Stimulated activated naive CD4-positive, alpha-beta T cell (primary cell): Measurements from ENCODE around the gene LIMS1.
"Not testable (repeated sequence)": the region's sequence is repeated elsewhere in the genome, so short reads cannot be mapped to it uniquely, and the experiment has no call there.

ENCODE experiments used
- DNase-seq, 6 experiments: peaks; one replicate each; lab custom pipeline; 2025; lab: John Stamatoyannopoulos, UW

Gene LIMS1

GRCh38 chr2:108634576-108635160 is 100.4 kb downstream of the LIMS1 start:
- no peak for DNase-seq

DNA sequence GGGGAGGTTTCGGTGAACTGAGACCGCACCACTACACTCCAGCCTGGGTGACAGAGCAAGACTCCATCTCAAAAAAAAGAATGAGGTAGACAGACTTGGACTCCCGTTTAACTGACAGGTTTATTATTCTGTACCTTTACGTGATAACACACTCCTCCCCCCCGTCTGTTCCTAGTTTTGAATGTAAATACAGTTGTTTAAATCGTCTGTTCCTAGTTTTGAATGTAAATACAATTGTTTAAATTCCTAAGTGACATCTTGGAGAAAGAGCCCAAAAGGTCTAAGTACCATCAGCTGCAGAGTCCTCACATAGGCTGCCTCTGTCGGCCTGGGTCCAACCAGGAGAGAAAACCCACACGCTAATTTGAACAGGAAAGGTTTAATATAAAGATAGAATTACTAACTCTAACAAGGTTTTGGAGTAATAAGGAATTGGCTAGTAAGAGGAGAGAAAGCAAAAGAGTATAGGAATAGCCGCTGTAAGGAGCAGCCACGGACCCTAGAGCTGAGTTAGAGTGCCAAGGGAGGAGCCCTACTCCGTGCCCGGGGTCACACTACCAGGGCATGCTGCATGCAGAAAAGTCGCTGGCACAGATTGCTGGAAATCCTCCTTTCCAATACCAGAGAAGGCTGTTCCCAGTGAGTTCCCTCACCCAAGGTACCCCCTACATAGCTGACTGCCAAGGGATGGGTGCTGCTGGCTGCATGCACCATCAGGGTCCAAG is 101.5 kb downstream of the LIMS1 start:
- DNase-seq: no peak

DNA sequence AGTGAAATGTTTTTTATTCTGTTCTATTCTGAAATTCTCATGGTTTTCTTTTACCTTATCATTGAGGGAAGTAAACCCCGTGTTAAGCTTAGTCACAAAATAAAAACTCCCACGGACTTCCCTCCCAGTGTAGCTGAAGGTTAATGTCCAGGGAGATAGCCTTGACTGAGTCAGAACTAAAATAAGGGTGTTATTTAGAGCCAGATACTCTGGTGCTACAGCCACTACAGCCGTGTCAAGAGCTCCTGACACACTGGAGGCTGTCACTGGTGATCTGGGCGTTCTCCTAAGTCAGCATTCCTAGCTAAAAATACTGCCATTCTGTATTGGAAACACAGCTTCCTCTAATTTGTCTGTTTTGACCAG is 103.0 kb downstream of the LIMS1 start:
- DNase-seq: no peak

- no peak for DNase-seq
Observed at GRCh38 chr2:108640731-108641130, 106.5 kb downstream of the LIMS1 start.

GRCh38 chr2:108641756-108642155 is 107.5 kb downstream of the LIMS1 start:
- DNase-seq: no peak

- DNase-seq: no peak
Observed at GRCh38 chr2:108643261-108643849, 109.1 kb downstream of the LIMS1 start.

DNA sequence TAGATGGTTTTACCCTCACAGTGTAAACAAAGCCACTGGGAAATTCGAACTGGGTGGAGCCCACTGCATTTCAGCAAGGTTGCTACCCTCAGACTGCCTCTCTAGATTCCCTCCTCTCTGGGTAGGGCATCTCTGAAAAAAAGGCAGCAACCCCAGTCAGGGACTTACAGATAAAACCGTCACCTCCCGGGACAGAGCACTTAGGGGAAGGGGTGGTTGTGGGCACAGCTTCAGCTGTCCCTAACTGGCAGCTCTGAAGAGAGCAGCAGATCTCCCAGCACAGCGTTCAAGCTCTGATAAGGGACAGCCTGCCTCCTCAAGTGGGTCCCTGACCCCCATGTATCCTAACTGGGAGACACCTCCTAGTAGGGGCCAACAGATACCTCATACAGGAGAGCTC is 109.6 kb downstream of the LIMS1 start:
- not testable (repeated sequence) for DNase-seq

GRCh38 chr2:108644446-108644845 is 110.2 kb downstream of the LIMS1 start:
- not testable (repeated sequence) for DNase-seq

GRCh38 chr2:108648796-108649195 is 114.5 kb downstream of the LIMS1 start:
- not testable (repeated sequence) for DNase-seq

DNA sequence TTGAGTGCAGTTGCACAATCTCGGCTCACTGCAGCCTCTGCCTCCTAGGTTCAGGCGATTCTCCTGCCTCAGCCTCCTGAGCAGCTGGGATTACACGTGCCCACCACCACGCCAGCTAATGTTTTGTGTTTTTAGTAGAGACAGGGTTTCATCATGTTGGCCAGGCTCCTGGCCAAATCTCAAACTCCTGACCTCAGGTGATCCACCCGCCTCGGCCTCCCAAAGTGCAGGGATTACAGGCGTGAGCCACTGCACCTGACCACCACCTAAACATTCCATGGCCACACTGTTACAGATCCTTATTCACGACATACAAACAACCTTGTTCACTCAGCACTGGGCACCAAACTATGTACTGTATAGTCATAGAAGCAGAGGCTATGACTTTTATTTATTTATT is 116.2 kb downstream of the LIMS1 start:
- DNase-seq: not testable (repeated sequence)

DNA sequence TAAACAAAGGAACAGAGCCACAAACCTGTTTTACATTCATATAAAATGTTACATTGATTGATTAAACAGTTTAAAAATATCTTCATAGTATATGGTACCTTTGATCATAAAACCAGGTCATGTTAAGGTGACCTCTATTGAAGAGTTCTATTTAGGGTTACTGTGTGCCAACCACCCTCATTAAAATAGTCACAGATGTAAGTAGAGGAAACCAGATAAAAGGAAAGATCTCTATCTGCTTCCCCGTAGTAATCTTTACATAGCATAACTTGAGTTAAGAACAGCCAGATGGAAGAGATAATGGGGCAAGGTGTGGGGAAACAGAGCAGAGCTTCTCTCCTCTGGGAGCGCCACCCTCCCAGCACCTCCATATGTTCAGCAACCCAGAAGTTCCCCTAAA is 117.2 kb downstream of the LIMS1 start:
- DNase-seq: not testable (repeated sequence)

DNA sequence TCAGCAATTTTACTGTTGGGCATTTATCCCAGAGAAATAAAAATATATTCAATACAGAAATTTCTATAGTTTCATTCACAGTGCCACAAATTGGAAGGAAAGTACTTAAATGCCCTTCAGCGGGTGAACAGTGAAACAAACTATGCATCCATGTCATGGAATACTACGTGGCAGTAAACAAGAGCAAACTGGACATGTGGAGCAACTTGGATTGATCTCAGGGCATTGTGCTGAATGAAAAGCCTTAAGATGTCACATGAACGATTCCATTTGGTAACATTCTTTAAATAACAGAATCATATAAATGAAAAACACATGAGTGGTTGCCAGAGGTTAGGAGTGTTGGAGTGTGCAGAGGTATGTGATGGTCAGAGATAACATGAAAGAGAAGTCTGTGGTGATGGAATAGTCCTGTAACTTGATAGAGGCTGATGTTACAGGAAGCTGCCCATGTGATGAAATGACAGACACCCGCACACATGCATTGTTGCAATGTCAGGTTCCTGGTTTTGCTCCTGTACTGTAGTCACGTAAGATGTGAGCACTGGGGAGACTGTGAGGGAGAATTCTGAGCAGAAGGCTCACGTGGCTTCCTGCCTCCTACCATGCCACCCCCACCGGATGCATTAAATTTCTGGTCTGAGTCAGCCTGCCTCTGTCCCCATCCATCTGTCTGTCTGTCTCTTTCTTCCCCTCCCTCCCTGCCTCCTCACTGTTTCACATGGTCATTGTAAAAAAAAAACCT is 118.1 kb downstream of the LIMS1 start:
- peak in 2 of 6 experiments; percentile 17 to 29 for DNase-seq

DNA sequence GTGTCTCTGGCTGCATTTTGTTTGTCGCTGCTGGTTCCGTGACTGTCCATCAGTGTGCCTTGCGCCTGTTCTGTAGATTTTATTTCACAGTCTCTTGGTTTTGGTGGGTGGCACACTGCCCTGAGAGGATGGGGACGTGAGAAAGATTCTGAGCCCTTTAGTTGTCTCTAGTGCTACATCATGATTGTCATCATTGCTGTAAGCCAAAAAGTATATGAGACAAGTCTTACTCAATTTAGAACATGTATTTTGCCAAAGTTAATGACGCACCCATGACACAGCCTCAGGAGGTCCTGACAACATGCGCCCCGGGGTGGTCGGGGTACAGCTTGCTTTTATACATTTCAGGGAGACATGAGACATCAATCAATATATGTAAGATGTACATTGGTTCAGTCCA is 119.2 kb downstream of the LIMS1 start:
- not testable (repeated sequence) for DNase-seq

DNA sequence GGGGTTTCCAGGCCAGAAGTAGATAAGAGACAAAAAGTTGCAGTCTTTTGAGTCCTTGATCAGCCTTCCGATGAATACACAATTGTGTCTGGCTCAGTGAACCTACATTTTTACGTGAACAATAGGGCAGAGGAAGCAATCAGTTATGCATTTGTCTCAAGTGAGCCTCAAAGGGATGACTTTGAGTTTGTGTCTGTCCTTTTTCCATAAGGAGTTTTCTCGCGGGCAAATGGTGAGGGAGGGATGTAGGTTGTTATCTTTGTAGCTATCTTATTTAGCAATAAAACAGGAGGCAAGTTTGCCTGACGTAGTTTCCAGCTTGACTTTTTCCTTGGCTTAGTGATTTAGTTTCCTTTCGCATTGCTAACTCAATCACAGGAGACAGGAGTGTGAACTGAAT is 119.6 kb downstream of the LIMS1 start:
- not testable (repeated sequence) for DNase-seq

DNA sequence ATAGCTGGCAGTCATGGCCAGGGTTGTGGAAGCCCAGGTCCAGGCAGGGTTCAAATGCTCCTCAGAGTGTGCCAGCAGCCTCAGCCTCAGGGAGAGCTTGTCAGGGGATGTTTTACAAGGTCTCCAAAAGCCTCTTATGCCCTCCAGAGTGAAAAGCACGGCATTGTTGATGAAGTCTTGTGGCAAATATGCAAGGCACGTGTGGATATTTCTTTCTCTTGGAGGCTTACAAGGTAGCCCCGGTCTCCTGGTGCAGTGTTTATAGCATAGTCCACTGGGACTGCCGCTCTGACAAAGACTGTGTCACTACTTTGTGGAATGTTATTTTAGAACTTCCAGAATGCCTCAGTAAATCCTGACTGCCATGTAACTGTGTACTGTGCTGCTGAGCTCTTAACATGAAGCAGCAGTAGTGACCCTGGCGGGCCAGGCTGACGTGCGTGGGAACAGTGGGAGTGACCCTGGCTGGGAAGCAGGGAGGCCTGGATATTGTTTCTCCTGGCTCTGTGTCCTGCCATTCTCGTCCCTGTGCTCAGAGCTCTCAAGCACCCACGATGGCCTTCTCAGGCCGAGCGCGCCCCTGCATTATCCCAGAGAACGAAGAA is 120.4 kb downstream of the LIMS1 start:
- not testable (repeated sequence) for DNase-seq

GRCh38 chr2:108655270-108655669 is 121.0 kb downstream of the LIMS1 start:
- DNase-seq: not testable (repeated sequence)

- not testable (repeated sequence) for DNase-seq
Observed at GRCh38 chr2:108656282-108656681, 122.0 kb downstream of the LIMS1 start.

- DNase-seq: not testable (repeated sequence)
Observed at GRCh38 chr2:108657517-108657916, 123.2 kb downstream of the LIMS1 start.

- DNase-seq: not testable (repeated sequence)
Observed at GRCh38 chr2:108658553-108658952, 124.3 kb downstream of the LIMS1 start.

DNA sequence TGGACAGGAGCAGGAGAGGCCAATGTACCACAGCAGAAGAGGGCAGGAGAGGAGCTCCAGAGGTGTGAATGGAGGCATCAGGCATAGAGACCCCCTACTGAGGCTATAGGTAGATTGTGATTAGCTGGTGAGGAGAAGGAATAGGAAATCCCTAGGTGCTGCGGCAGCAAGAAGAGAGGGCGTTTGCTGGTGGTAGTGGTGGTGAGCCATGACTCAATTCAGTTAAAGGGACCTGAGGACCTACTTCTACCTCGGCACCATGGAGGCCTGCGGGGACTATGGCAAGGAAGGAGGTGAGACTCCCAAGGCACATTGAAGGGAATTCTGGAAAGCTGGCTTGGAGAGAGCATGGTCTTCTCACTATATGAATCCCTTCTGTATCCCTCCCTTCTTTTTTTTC is 127.2 kb downstream of the LIMS1 start:
- not testable (repeated sequence) for DNase-seq

GRCh38 chr2:108662207-108662612 is 127.9 kb downstream of the LIMS1 start:
- DNase-seq: not testable (repeated sequence)

DNA sequence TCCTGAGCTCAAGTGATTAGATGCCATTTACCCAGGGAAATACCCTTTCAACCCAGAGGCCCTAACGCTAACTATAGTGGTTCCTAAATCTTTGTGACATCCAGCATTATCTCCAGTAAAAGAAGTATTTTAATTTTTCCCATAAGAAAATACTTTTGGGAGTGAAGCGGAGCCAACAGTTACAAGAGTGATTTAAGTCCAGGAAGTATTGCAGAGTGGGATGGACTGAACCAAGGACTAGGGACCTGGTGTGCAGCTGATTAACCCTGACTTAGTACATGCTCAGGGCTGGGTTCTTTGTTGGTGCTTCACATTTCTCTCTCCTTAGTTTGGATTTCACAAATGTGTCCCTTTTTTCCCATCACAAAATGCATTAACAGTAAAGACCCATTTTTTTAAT is 129.1 kb downstream of the LIMS1 start:
- DNase-seq: not testable (repeated sequence)
